ENCODE data around the gene COMMD2. TPM values are rescaled to one million over a fixed set of nuclear protein-coding genes. Genes with fewer than 3 reads are reported as not detected.
A peak's percentile ranks its signal among the peaks of the same experiment; 100 is the strongest.

The COMMD2 gene
- total and polyA plus RNA-seq, 2 donors (not counting 1 experiment from before 2014, with no cell fraction given) = 28.6 to 50.7 TPM

- H3K4me2 ChIP-seq (ENCODE audit: extremely low read depth, insufficient read depth, low read length) = no peak overlapping the region
- H4K20me1 ChIP-seq (ENCODE audit: control insufficient read depth, extremely low read depth, insufficient read depth, low read length) = no peaks in the 10 kb centered on the region
- no peak for DNase-seq (ENCODE audit: low read depth in 2 of 2)
- H3K9me3 ChIP-seq (ENCODE audit: control insufficient read depth, insufficient read depth, low read depth, low read length) = no peaks in the 10 kb centered on the region
- no peaks in the 10 kb centered on the region for H3K27me3 ChIP-seq (ENCODE audit: control insufficient read depth, insufficient read depth, low read length)
- H3K36me3 ChIP-seq (ENCODE audit: control insufficient read depth, insufficient read depth, low read length) = no peaks in the 10 kb centered on the region
- H2AFZ ChIP-seq (ENCODE audit: low read length) = no peak overlapping the region
- H3K9ac ChIP-seq (ENCODE audit: insufficient read depth, low read length) = no peak overlapping the region
- no peak overlapping the region for H3K27ac ChIP-seq (ENCODE audit: insufficient read depth, low read length)
- H3K4me1 ChIP-seq (ENCODE audit: control insufficient read depth, extremely low read depth, insufficient read depth, low read length) = no peaks in the 10 kb centered on the region
- no peak overlapping the region for H3K4me3 ChIP-seq (replicated peaks in 1 of 4; ENCODE audit: control extremely low read depth in 1 of 4, insufficient read depth in 1 of 4, low read depth in 3 of 4, low read length in 4 of 4)
- no peaks in the 10 kb centered on the region for H3K79me2 ChIP-seq (ENCODE audit: control insufficient read depth, insufficient read depth, low read length)
- TF ChIP-seq, protein P1, sequence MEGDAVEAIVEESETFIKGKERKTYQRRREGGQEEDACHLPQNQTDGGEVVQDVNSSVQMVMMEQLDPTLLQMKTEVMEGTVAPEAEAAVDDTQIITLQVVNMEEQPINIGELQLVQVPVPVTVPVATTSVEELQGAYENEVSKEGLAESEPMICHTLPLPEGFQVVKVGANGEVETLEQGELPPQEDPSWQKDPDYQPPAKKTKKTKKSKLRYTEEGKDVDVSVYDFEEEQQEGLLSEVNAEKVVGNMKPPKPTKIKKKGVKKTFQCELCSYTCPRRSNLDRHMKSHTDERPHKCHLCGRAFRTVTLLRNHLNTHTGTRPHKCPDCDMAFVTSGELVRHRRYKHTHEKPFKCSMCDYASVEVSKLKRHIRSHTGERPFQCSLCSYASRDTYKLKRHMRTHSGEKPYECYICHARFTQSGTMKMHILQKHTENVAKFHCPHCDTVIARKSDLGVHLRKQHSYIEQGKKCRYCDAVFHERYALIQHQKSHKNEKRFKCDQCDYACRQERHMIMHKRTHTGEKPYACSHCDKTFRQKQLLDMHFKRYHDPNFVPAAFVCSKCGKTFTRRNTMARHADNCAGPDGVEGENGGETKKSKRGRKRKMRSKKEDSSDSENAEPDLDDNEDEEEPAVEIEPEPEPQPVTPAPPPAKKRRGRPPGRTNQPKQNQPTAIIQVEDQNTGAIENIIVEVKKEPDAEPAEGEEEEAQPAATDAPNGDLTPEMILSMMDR (conservative IDR thresholded peaks at IDR 0.05 in 1 of 2, IDR thresholded peaks at IDR 0.05 in 1 of 2; ENCODE audit: low read depth in 1 of 2, low read length in 2 of 2) = no peak
- TF ChIP-seq EZH2 (IDR thresholded peaks at IDR 0.05; ENCODE audit: low read length, missing control alignments) = no peak
These were observed 38.3 kb downstream of the COMMD2 start for GRCh38 chr3:149713730-149714654.

- no peak overlapping the region for H3K9ac ChIP-seq (ENCODE audit: insufficient read depth, low read length)
- peak; percentile 5 to 86 for DNase-seq (ENCODE audit: low read depth in 2 of 2)
- no peak overlapping the region for H3K4me3 ChIP-seq (replicated peaks in 1 of 4; ENCODE audit: control extremely low read depth in 1 of 4, insufficient read depth in 1 of 4, low read depth in 3 of 4, low read length in 4 of 4)
These were observed 45.4 kb downstream of the COMMD2 start for GRCh38 chr3:149706905-149707304.

DNA sequence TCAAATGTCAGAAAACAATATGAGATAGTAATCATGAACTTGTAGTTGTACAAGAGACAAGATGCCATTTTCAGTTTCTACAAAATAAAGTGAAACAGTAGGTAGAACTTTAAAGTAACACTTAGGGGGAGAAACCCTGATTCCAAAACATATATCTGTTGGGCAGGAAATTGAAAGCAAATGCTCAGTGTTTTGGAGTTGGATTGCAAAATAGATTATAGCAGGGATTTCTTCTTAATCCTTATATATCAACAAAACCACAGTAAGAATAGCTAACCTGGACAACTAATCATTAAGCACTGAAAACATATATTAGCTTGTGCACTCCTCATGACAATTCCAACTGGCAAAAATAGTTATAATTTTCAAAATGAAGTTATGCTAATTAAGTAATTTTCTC, 46.9 kb downstream of the COMMD2 start:
- no peaks in the 10 kb centered on the region for H4K20me1 ChIP-seq (ENCODE audit: control insufficient read depth, extremely low read depth, insufficient read depth, low read length)
- no peaks in the 10 kb centered on the region for H3K79me2 ChIP-seq (ENCODE audit: control insufficient read depth, insufficient read depth, low read length)
- no peak overlapping the region for H3K9ac ChIP-seq (ENCODE audit: insufficient read depth, low read length)
- H3K36me3 ChIP-seq (ENCODE audit: control insufficient read depth, insufficient read depth, low read length) = no peaks in the 10 kb centered on the region
- DNase-seq (ENCODE audit: low read depth in 2 of 2) = no peak
- no peak overlapping the region for H3K4me2 ChIP-seq (ENCODE audit: extremely low read depth, insufficient read depth, low read length)
- no peak overlapping the region for H3K4me3 ChIP-seq (replicated peaks in 1 of 4; ENCODE audit: control extremely low read depth in 1 of 4, insufficient read depth in 1 of 4, low read depth in 3 of 4, low read length in 4 of 4)
- no peaks in the 10 kb centered on the region for H3K9me3 ChIP-seq (ENCODE audit: control insufficient read depth, insufficient read depth, low read depth, low read length)
- peaks cover 6% of the 10 kb centered on the region for H3K4me1 ChIP-seq (ENCODE audit: control insufficient read depth, extremely low read depth, insufficient read depth, low read length)
- TF ChIP-seq, protein P1 (conservative IDR thresholded peaks at IDR 0.05 in 1 of 2, IDR thresholded peaks at IDR 0.05 in 1 of 2; ENCODE audit: low read depth in 1 of 2, low read length in 2 of 2) = no peak
- TF ChIP-seq EZH2 (IDR thresholded peaks at IDR 0.05; ENCODE audit: low read length, missing control alignments) = no peak
- no peak overlapping the region for H2AFZ ChIP-seq (ENCODE audit: low read length)
- H3K27me3 ChIP-seq (ENCODE audit: control insufficient read depth, insufficient read depth, low read length) = no peaks in the 10 kb centered on the region
- no peak overlapping the region for H3K27ac ChIP-seq (ENCODE audit: insufficient read depth, low read length)

More at GRCh38 chr3:149706905-149707304, 45.4 kb downstream of the COMMD2 start:
- no peaks in the 10 kb centered on the region for H3K27me3 ChIP-seq (ENCODE audit: control insufficient read depth, insufficient read depth, low read length)
- no peaks in the 10 kb centered on the region for H3K36me3 ChIP-seq (ENCODE audit: control insufficient read depth, insufficient read depth, low read length)
- peaks cover 6% of the 10 kb centered on the region for H3K4me1 ChIP-seq (ENCODE audit: control insufficient read depth, extremely low read depth, insufficient read depth, low read length)
- no peak overlapping the region for H3K4me2 ChIP-seq (ENCODE audit: extremely low read depth, insufficient read depth, low read length)
- TF ChIP-seq, protein P1 (conservative IDR thresholded peaks at IDR 0.05 in 1 of 2, IDR thresholded peaks at IDR 0.05 in 1 of 2; ENCODE audit: low read depth in 1 of 2, low read length in 2 of 2) = no peak
- TF ChIP-seq EZH2 (IDR thresholded peaks at IDR 0.05; ENCODE audit: low read length, missing control alignments) = no peak
- H4K20me1 ChIP-seq (ENCODE audit: control insufficient read depth, extremely low read depth, insufficient read depth, low read length) = no peaks in the 10 kb centered on the region
- H3K9me3 ChIP-seq (ENCODE audit: control insufficient read depth, insufficient read depth, low read depth, low read length) = no peaks in the 10 kb centered on the region
- H2AFZ ChIP-seq (ENCODE audit: low read length) = no peak overlapping the region
- no peaks in the 10 kb centered on the region for H3K79me2 ChIP-seq (ENCODE audit: control insufficient read depth, insufficient read depth, low read length)
- H3K27ac ChIP-seq (ENCODE audit: insufficient read depth, low read length) = no peak overlapping the region
